Type B pancreatic cell (in vitro differentiated cells): ENCODE results near the gene MRPL43. TPM values are rescaled to one million over a fixed set of nuclear protein-coding genes. Genes with fewer than 3 reads are reported as not detected.
A peak's percentile ranks its signal among the peaks of the same experiment; 100 is the strongest.
"Not testable (repeated sequence)": the region's sequence is repeated elsewhere in the genome, so short reads cannot be mapped to it uniquely, and the experiment has no call there.

Source experiments
- DNase-seq: peaks from one replicate; pipeline ENCODE4 v3.0.0; 2021; ENCODE audit warnings: mixed read lengths; ENCODE audit not compliant: unreplicated experiment; ENCODE audit errors: extremely low spot score
- H3K27ac Mint-ChIP-seq: 2 replicates; pipeline ENCODE4 v1.8.0; 2021; ENCODE audit warnings: mild to moderate bottlenecking, mixed read lengths
- H3K27me3 Mint-ChIP-seq: 2 replicates; pipeline ENCODE4 v1.8.0; 2021; ENCODE audit warnings: mixed read lengths
- H3K36me3 Mint-ChIP-seq: 2 replicates; pipeline ENCODE4 v1.8.0; 2021; ENCODE audit warnings: mixed read lengths
- H3K4me1 Mint-ChIP-seq: one replicate; pipeline ENCODE4 v1.8.0; 2021; ENCODE audit warnings: mixed read lengths; ENCODE audit not compliant: unreplicated experiment
- H3K4me3 Mint-ChIP-seq: 2 replicates; pipeline ENCODE4 v1.8.0; 2021; ENCODE audit warnings: mild to moderate bottlenecking, mixed read lengths
- H3K9me3 Mint-ChIP-seq: 2 replicates; pipeline ENCODE4 v1.8.0; 2021; ENCODE audit warnings: mixed read lengths
- CTCF ChIP-seq: fragments of 200-600 bp; sonication (generic); conservative IDR thresholded peaks from 2 replicates; pipeline ENCODE4 v1.5.0; 2021; ENCODE audit warnings: antibody characterized with exemption, mild to moderate bottlenecking
- long read RNA-seq: library from polyadenylated mRNA; unstranded; transcript quantifications from one replicate; pipeline ENCODE4 v2.0.0, GENCODE V29; 2020
- total RNA-seq: library from RNA; stranded (reverse); gene quantifications from 2 replicates; pipeline ENCODE4 v1.2.1, GENCODE V29; 2021; ENCODE audit warnings: low replicate concordance

MRPL43 gene
- 69.7 and 74.2 TPM in 2 replicates for total RNA-seq
- long read RNA-seq, transcript MRPL43-203 (3 exons, 1,010 nt): major isoform, 75 of 96 reads
- long read RNA-seq, partial matches to known transcripts: 0 of 96 reads
- long read RNA-seq, other reads (novel, unspliced or antisense): 12 of 96 reads

GRCh38 chr10:100986952-100987684, at the start of gene MRPL43, which contains the start of gene TWNK:
Gene MRPL43 (minus strand): TSS chr10:100987497. CDS start chr10:100987443, 54 bp downstream.
Gene TWNK (plus strand): TSS chr10:100987543. CDS start chr10:100988211, 668 bp downstream.
- Mint-ChIP-seq H3K4me1 (peaks cover 25% of the 10 kb centered on the region), H3K9me3 (no peaks in the 10 kb centered on the region), H3K4me3 (peak within 1 kb of the TSS; percentile 98), H3K36me3 (peaks cover 20% of the 10 kb centered on the region), H3K27me3 (no peaks in the 10 kb centered on the region), H3K27ac (peak within 1 kb of the TSS; percentile 92)
- peak; percentile 87 for DNase-seq
- TF ChIP-seq CTCF: no peak

GRCh38 chr10:101036726-101037125, 49.4 kb upstream of the MRPL43 start:
- Mint-ChIP-seq H3K4me3 (no peak overlapping the region), H3K4me1 (peaks cover 14% of the 10 kb centered on the region), H3K27me3 (peaks cover 35% of the 10 kb centered on the region), H3K27ac (no peak overlapping the region), H3K36me3 (peaks cover 4% of the 10 kb centered on the region), H3K9me3 (no peaks in the 10 kb centered on the region)
- no peak for DNase-seq
- TF ChIP-seq CTCF: no peak

GRCh38 chr10:101035916-101036702, 48.8 kb upstream of the MRPL43 start:
- DNase-seq: no peak
- H3K4me3 Mint-ChIP-seq: no peak overlapping the region
- peaks cover 40% of the 10 kb centered on the region for H3K27me3 Mint-ChIP-seq
- no peak overlapping the region for H3K27ac Mint-ChIP-seq
- peaks cover 13% of the 10 kb centered on the region for H3K4me1 Mint-ChIP-seq
- TF ChIP-seq CTCF: no peak
- peaks cover 4% of the 10 kb centered on the region for H3K36me3 Mint-ChIP-seq
- no peaks in the 10 kb centered on the region for H3K9me3 Mint-ChIP-seq

- H3K27me3 Mint-ChIP-seq: peaks cover 40% of the 10 kb centered on the region
- peaks cover 4% of the 10 kb centered on the region for H3K36me3 Mint-ChIP-seq
- no peak for TF ChIP-seq CTCF
- no peak overlapping the region for H3K4me3 Mint-ChIP-seq
- no peak overlapping the region for H3K27ac Mint-ChIP-seq
- peaks cover 11% of the 10 kb centered on the region for H3K4me1 Mint-ChIP-seq
- DNase-seq: no peak
- H3K9me3 Mint-ChIP-seq: no peaks in the 10 kb centered on the region
Observed at GRCh38 chr10:101035314-101035713, 48.0 kb upstream of the MRPL43 start.

GRCh38 chr10:101034404-101034803, 47.1 kb upstream of the MRPL43 start:
- Mint-ChIP-seq H3K27ac (peak overlapping the region; percentile 41), H3K27me3 (peaks cover 43% of the 10 kb centered on the region), H3K4me1 (peaks cover 13% of the 10 kb centered on the region)
- H3K9me3 Mint-ChIP-seq, H3K36me3 Mint-ChIP-seq, DNase-seq, H3K4me3 Mint-ChIP-seq: not testable (repeated sequence)
